IMR-90 (cell line): ENCODE data around the gene EPHX1.

Experiments
- CHD1 ChIP-seq: IDR thresholded peaks from 2 replicates; pipeline ENCODE4 v1.6.1; 2012; ENCODE audit warnings: low read depth, low read length, improper control_type of control experiment
- CTCF ChIP-seq: conservative IDR thresholded peaks from 2 replicates; pipeline ENCODE4 v1.5.1; 2012; ENCODE audit warnings: mild to moderate bottlenecking, low read depth, low read length, improper control_type of control experiment
- ELK1 ChIP-seq: fragments of 150-350 bp; IDR thresholded peaks from 2 replicates; pipeline ENCODE4 v1.6.1; 2016; ENCODE audit warnings: low read depth, mild to moderate bottlenecking, low read length, moderate library complexity, borderline replicate concordance
- MAZ ChIP-seq: IDR thresholded peaks from 2 replicates; pipeline ENCODE4 v1.6.1; 2012; ENCODE audit warnings: low read depth, mild to moderate bottlenecking, low read length, improper control_type of control experiment, moderate library complexity, borderline replicate concordance
- NFE2L2 ChIP-seq: fragments of 150-350 bp; IDR thresholded peaks from 2 replicates; pipeline ENCODE4 v1.6.1; 2016; ENCODE audit warnings: low read depth, mild to moderate bottlenecking, low read length
- POLR2A ChIP-seq: IDR thresholded peaks from 2 replicates; pipeline ENCODE4 v1.6.1; 2012; ENCODE audit warnings: mild to moderate bottlenecking, low read depth, low read length
- RAD21 ChIP-seq: IDR thresholded peaks from 2 replicates; pipeline ENCODE4 v1.6.1; 2012; ENCODE audit warnings: low read length, improper control_type of control experiment
- RCOR1 ChIP-seq: IDR thresholded peaks from 2 replicates; pipeline ENCODE4 v1.6.1; 2012; ENCODE audit warnings: mild to moderate bottlenecking, low read length, improper control_type of control experiment; ENCODE audit not compliant: insufficient replicate concordance
- RFX5 ChIP-seq: IDR thresholded peaks from 2 replicates; pipeline ENCODE4 v1.8.0; 2012; ENCODE audit warnings: low read depth, mild to moderate bottlenecking, low read length, moderate library complexity
- SMC3 ChIP-seq: fragments of 150-350 bp; IDR thresholded peaks from 2 replicates; pipeline ENCODE4 v1.6.1; 2016; ENCODE audit warnings: low read depth, mild to moderate bottlenecking, antibody characterized with exemption, low read length, moderate library complexity
- TF ChIP-seq, protein P1 (sequence below): fragments of 150-350 bp; IDR thresholded peaks from 2 replicates; pipeline ENCODE4 v1.6.1; 2017; ENCODE audit warnings: mild to moderate bottlenecking, antibody characterized with exemption, low read length, low read depth

GRCh38 chr1:225765982-225766674 is 43.8 kb upstream of the EPHX1 start:
- no peak for TF ChIP-seq CTCF
- TF ChIP-seq ELK1, result no peak
- TF ChIP-seq POLR2A, result no peak
- no peak for TF ChIP-seq MAZ
- no peak for TF ChIP-seq RFX5
- no peak for TF ChIP-seq NFE2L2
- TF ChIP-seq, protein P1, sequence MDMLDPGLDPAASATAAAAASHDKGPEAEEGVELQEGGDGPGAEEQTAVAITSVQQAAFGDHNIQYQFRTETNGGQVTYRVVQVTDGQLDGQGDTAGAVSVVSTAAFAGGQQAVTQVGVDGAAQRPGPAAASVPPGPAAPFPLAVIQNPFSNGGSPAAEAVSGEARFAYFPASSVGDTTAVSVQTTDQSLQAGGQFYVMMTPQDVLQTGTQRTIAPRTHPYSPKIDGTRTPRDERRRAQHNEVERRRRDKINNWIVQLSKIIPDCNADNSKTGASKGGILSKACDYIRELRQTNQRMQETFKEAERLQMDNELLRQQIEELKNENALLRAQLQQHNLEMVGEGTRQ, result no peak
- no peak for TF ChIP-seq RCOR1
- no peak for TF ChIP-seq SMC3
- no peak for TF ChIP-seq CHD1
- TF ChIP-seq RAD21, result no peak
